ENCODE data around the gene TCL1A.

Gene TCL1A

GRCh38 chr14:95679998-95680735 lies 33.8 kb downstream of the TCL1A start:
- no peak for DNase-seq (ENCODE audit: low read depth)
- TF ChIP-seq, protein P1, sequence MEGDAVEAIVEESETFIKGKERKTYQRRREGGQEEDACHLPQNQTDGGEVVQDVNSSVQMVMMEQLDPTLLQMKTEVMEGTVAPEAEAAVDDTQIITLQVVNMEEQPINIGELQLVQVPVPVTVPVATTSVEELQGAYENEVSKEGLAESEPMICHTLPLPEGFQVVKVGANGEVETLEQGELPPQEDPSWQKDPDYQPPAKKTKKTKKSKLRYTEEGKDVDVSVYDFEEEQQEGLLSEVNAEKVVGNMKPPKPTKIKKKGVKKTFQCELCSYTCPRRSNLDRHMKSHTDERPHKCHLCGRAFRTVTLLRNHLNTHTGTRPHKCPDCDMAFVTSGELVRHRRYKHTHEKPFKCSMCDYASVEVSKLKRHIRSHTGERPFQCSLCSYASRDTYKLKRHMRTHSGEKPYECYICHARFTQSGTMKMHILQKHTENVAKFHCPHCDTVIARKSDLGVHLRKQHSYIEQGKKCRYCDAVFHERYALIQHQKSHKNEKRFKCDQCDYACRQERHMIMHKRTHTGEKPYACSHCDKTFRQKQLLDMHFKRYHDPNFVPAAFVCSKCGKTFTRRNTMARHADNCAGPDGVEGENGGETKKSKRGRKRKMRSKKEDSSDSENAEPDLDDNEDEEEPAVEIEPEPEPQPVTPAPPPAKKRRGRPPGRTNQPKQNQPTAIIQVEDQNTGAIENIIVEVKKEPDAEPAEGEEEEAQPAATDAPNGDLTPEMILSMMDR (conservative IDR thresholded peaks at IDR 0.05; ENCODE audit: low read depth, low read length), result no peak
- H3K4me3 ChIP-seq (ENCODE audit: low read length), result no peak overlapping the region

DNA sequence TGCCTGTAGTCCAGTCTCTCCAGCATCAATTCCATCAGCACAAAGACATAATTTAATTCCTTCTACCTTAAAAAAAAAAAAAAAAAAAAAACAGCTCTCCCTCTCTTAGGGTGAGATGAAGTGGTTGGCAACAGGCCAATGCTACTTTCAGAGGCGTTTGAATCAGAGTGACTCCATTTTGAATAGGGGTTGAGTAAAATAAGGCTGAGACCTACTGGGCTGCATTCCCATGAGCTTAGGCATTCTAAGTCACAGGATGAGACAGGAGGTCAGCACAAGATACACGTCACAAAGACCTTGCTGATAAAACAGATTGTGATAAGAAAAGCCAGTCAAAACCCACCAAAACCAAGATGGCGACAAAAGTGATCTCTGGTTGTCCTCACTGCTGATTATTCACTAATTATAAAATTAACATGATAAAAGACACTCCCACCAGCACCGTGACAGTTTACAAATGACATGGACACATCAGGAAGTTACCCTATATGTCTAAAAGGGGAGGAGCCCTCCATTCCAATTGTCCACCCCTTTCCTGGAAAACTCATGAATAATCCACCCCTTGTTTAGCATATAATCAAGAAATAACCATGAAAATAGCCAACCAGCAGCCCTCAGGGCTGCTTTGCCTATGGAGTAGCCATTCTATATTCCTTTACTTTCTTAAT lies 34.6 kb downstream of the TCL1A start:
- H3K4me3 ChIP-seq (ENCODE audit: low read length), result no peak overlapping the region
- DNase-seq (ENCODE audit: low read depth), result no peak
- TF ChIP-seq, protein P1 (conservative IDR thresholded peaks at IDR 0.05; ENCODE audit: low read depth, low read length), result no peak

DNA sequence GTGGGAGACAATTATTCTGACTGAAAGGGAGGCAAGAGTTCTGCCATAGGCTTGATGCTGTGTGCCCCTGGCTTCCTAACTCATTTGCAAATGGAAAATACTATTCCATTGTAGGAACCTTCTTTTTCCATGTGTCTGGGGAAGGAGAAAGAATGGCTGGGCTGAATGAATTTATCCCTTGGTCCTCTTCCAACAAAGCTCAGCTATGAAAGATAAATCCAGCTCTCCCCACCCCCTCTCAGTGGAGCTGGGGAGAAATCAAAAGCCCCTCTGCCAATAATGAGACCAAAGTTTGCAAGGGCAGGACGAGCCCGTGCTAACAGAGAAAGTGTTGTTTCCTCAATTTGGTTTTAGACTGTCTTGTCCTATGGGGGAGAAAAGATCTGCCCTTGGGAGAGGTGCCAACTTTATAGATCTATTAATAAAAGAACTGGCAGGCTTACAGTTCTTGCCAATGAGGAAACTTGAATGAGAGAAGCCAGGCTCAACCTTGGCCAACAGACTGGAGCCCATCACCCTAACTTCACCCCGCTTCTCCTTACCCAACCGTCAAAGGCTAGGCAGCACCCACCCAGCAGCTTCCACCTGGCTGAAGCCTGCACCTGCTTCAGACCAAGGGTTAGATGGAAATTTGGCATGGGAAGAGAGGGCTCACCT lies 36.6 kb downstream of the TCL1A start:
- TF ChIP-seq, protein P1 (conservative IDR thresholded peaks at IDR 0.05; ENCODE audit: low read depth, low read length), result no peak
- H3K4me3 ChIP-seq (ENCODE audit: low read length), result no peak overlapping the region
- DNase-seq (ENCODE audit: low read depth), result no peak

- no peak overlapping the region for H3K4me3 ChIP-seq (ENCODE audit: low read length)
- TF ChIP-seq, protein P1 (conservative IDR thresholded peaks at IDR 0.05; ENCODE audit: low read depth, low read length), result no peak
- DNase-seq (ENCODE audit: low read depth), result no peak
These were observed 38.4 kb downstream of the TCL1A start for GRCh38 chr14:95675486-95675885.

DNA sequence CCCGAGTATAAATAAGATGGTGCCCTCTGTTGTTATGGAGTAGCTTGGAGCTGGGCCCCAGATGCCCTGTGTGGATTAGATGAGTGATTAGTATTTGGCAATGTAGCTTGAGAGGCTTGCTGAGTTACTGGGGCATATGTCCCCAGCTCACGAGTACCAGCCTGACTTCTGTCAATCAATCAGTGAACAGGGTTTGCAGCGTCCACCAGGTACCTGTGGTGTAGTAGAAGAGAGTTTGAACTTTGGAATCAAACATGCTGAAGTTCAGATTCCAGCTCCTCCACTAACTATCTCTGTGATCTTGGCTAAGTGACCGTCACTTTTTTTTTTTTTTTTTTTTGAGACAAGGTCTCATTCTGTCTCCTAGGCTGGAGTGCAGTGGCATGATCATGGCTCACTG lies 39.3 kb downstream of the TCL1A start:
- no peak overlapping the region for H3K4me3 ChIP-seq (ENCODE audit: low read length)
- no peak for DNase-seq (ENCODE audit: low read depth)
- TF ChIP-seq, protein P1 (conservative IDR thresholded peaks at IDR 0.05; ENCODE audit: low read depth, low read length), result no peak

GRCh38 chr14:95668235-95668772 lies 45.6 kb downstream of the TCL1A start:
- H3K4me3 ChIP-seq (ENCODE audit: low read length), result no peak overlapping the region
- TF ChIP-seq, protein P1 (conservative IDR thresholded peaks at IDR 0.05; ENCODE audit: low read depth, low read length), result no peak
- DNase-seq (ENCODE audit: low read depth), result no peak

Data from retinal pigment epithelial cell (primary cell).